GM19043 (cell line): Measurements from ENCODE around the gene PLA1A.
"Not testable (repeated sequence)": the region's sequence is repeated elsewhere in the genome, so short reads cannot be mapped to it uniquely, and the experiment has no call there.

Experiments
- ATAC-seq: cut with Tn5 transposase; IDR thresholded peaks from one replicate; pipeline ENCODE4 v1.9.1; 2021; ENCODE audit warnings: low read depth; ENCODE audit not compliant: unreplicated experiment

PLA1A gene

DNA sequence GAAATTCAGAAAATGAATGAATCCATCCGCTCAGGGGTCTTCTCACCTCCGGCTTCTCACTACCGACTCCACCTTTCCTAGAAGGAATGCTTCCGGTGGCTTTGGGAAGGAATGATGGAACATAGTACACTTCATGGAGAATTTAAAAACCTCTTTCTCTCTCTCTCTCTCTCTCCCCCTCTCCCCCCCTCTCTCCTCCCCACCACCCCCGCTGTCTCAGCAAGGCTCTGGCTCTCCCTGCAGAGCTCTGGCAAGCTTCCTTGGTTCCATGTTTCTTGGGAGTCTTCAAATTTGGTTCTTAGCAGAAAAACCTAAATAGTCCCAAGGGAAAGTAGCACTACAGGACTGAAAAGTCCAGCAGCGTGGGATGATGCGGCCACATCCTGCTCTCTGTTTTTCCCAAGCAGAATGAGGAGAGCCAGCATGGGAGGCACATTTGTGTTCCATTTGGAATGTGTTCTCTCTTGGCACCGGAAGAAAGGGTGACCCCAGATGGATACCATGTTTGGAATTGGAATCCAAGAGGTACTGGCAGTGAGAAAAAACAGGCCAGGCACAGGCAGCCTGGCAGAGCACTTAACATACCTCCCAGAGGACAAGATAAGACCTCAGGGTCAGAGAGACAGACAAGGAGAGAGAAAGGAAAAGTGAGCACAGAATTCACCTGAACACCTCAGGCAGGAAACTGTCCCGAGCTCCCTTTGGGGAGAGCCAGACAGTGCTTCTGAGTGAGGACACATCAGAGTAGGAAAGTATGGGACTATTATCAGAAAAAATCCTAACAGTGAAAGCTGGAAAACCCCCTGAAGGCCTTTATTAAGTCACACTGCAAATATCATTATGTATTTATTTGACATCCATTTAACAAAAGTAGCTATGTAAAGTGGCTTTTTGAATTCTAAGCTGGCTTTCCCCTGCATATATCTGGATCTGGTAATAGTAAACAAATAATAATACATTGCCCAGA, 63.1 kb downstream of the PLA1A start, which contains the start of gene POPDC2:
POPDC2 (minus strand) TSS at position 116 of the 967 bp plus-strand sequence. CDS start 166 bp downstream, outside the sequence.
- ATAC-seq: no peak

DNA sequence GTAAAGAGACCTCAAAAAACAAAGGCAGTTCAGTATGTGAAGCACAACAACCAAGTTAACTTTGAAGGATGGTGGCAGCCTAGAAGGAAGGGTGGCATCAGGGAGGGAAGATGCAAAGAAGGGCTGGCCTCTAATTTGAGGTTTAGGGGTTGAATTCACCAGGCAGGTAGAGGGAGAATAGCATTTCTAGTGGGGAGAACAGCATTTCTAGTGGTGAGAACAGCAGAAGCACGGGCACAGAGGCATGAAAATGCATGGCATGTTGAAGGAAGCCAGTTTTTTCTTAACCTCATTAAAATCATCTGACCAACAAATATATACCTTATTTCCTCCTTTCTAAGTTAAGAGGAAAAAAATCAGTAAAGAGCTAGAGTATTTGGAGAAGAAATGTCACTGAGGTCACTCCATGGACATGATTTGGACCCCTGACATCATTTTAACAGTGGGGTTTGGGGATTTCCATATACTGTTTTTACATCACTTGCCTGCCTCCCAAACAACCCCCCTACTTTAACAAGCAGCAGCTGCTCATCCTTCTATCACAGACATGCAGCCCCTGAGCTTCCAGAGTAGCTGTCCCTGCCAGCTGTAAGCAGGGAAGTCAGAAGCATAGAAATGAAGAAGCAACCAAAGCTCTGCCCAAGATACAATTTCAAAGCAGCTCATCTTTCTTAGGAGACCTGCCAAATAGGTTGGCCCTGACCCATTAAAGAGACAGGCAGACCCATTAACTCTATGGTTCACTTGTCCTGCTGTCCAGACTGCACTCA, 65.1 kb downstream of the PLA1A start:
- no peak for ATAC-seq

DNA sequence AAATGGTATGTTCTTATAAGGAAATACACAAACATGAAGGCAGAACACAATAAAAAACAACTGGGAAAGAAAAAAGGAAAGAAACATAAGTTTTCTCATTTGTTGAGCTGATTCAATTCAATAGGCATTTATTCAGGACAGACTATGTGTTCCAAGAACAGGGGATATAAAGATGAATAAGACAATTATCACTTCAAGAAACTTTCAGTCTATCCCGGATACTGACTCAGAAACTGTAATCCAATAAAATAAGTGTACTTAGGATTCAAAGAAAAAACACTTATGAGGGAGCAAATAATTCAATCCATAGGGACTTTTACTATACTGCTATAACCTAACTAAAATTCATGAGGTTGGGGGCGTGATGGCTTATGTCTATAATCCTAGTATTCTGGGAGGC, 66.2 kb downstream of the PLA1A start:
- ATAC-seq: no peak

DNA sequence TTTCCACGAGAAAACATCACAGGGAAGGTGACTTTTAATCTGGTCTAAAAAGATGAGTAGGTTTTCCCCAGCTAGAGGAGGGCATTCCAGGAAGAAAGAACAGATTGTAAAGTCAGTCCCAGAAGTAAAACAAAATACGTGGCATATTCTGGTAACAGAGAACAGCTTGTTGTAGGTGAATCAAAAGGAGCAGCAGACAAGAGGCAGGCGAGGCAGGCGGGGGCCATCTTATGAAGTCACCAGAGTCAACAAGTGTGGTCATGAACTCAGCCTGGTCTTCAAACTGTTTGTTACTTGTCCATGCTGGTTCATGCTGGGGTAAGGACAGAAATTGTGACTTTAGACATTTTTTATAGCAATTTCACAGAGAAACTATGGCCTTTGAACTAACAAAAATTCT, 66.7 kb downstream of the PLA1A start:
- ATAC-seq: no peak

DNA sequence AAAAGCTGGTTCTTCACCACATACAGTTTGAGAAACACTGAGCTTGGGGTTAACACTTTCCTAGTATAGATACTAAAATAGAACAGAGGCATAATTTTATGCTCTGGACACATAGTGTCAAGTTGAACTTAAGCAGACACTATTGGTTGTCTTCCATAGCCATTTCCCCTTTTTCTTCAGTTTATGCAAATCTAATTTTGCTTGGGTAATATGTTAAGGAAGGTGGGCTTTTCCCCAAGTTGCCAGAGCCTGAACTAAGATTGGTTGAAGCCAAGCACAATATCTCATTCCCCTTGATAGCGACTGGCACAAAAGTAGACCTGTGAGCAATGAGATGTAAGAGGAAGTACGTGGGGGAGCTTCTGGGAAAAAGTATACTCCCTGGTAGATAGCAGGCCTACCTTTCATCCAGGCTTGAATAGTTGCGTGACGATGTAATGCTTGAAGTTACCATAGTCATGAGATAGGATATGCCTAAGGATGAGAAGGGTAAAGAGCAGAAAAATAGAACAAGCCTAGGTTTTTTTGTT, 67.2 kb downstream of the PLA1A start:
- no peak for ATAC-seq

DNA sequence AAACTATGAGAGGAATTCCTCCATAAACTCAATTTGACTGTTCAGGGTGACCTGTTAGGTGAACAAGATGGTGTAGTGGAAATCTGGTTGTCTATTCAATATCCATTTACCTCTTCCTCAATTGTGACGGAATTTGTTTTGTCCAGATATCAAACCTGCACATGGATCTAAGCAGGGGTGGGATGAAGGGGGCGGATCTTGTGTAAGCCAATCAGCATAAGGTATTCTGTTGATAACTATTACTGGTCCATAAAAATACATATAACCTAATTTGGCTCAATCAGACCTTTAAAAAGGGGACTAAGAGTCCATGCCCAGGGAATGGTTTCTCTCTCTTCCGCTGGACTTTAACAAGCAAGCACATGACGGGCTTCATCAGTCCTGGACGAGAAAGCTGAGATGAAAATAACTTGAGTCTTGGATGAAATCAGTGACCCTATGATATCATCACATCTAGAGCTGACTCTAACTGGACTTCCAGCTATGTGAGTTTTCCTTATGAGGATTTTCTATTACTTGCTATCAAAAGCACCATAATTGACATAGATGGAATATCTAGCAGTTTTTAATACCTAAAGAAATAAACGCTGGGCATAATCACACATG, 68.4 kb downstream of the PLA1A start:
- no peak for ATAC-seq

DNA sequence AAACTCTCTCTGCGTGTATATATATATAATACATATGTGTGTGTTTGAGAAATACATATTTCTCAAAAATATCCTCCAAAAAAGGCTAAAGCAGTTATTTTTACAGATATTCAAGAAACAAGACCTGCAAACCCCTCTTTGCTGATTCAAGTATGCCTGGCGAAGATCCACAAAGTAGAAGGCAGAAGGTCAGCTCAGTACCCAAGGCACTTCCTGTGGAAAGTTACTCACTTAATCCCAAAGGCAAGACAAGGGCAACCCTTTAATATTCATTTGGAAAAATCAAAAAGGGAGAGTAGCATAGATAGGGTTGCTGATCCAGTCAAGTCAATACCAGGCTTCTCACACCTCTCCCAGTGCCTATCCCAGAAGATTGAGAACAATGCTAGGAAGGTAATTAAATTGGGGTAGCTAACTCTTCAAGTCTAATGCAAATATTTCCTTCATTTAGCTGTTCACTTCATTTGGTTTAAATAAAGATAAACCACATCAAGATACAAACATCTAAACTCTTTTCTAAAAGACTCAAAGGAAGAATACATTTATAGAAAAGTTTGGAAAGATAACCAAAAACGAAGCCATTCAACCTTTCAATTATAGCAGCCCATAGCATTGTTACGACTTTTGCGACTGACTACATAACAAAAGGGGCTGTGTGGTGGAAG, 72.4 kb downstream of the PLA1A start:
- ATAC-seq: no peak

DNA sequence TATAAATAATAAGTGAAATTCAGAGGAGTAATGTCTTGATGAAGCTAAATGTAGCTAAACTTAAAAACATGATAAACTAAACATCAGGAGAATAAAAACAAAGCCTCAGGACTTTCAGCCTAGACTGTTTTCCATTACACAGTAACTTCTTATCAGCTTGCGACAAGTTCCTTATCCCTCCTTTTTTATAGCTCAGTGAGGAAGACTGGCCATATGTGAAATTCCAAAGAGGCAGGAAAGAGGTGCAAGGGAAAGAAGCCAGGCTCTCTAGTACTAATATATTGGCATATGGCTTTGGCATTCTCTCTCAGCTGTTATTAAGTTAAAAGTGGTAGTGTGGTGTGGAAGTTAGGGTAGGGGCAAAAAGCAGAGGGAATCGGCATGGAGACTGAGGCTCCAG, 75.1 kb downstream of the PLA1A start:
- ATAC-seq: no peak

DNA sequence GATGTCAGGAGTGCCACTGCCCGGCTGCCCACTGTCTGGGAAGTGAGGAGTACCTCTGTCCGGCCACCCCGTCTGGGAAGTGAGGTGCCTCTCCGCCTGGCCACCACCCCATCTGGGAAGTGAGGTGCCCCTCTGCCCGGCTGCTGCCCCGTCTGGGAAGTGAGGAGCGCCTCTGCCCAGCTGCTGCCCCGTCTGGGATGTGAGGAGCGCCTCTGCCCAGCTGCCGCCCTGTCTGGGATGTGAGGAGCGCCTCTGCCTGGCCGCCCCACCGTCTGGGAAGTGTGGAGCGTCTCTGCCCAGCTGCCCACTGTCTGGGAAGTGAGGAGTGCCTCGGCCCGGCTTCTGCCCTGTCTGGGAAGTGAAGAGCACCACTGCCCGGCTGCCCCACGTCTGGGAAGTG, 76.2 kb downstream of the PLA1A start:
- no peak for ATAC-seq

DNA sequence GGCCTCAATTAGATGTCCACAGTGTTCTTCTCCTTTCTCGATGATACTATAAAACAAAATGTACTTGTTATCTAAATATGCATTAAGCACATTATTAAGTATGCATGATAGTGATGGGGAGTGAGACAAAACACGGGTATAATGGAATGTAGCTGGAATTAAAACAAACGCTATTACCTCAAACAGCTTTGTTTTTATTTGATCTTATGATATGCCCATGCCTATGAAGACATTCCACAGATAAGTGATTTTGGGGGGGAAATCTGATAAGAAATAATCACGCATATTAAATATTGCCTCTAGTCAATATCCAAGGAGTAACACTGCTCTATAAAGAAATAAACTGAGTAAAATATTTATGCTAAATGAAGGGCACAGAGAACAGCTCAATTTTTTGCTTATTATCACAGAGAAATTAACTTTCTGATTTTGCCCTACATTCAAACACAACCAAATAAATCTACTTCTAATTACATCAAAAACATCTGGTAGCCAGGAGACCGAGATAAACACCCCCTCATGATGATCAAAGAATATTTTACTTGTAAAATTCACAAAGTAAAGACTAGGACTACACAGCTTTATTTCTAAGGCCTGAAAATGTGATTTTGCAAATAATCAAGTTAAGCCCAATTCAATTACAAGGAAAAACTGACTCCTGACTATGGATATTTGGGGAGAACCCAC, 77.6 kb downstream of the PLA1A start:
- ATAC-seq: no peak

DNA sequence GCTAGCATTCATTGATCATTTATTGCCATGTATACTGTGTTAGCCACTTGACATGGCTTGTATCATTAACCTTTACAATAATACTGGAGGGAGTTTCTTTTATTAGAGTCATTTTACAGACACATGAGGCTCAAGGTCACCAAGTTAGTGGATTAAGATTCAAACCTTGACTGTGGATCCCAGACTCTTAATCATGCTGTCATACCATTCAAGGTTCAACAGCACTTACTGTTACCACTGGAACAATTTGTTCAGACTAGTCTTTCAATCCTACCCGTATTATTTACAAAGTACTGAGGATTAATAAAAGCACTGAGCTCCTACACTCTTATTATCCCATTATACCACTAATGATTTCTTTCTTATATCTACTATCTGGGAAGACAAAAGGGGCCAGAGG, 78.3 kb downstream of the PLA1A start:
- no peak for ATAC-seq

DNA sequence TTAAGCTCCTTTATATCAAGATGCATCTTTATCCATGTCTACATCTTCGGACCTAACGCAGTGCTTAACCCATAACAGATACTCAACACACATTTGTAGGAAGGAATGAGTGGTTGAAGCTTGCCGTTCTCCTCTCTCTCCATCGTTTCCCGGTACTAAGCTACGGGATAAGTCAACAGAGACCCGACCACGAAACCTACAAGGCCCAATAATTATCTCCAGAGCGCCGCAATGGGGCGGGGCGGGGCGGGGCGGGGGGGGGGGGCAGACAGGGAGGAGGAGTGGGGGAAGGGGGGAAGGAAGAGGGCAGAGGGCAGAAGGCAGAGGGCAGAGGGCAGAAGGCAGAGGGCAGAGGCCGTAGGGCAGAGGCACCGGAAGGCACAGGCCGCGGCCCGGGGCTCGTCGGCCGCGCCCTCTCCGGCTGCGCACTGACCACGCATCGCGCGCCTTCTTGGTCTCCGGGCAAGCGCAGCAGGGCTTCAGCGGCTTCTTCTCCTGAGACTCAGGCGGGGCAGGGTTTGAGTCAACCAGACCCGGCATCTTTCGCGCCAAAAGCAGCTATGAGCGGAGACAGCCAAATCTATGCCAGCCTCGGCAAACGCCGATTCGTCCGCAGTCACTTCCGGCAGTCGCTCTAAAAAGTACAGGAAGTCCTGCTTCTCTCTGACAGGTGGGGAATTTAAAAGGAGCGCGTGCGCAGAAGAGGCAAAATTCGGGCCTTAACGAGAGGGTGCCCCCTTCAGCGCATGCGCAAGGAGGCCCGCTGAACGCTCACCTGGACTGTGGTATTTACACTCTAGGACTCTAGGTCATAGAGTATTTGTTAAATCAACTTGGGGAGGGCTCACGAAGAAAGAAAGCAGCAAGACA, 79.3 kb downstream of the PLA1A start, which contains the start of gene COX17:
COX17 (minus strand) TSS at position 636 of the 870 bp plus-strand sequence; CDS start at position 540, 96 bp downstream.
- peak; percentile 78 for ATAC-seq

DNA sequence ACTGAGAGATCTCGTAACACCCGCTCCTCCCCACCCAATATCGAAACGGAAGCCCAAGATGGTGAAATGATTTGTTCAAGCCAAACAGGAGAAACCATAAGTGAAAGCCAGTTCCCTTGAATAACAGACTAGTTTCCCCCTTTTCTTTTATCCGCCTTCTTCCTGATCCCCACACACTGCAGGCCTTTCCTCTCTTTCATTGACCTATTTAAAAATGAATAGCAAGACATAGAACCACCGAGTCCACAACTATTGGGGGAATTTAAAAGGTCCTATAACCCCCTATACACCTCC, 79.9 kb downstream of the PLA1A start:
- ATAC-seq: peak; percentile 1

DNA sequence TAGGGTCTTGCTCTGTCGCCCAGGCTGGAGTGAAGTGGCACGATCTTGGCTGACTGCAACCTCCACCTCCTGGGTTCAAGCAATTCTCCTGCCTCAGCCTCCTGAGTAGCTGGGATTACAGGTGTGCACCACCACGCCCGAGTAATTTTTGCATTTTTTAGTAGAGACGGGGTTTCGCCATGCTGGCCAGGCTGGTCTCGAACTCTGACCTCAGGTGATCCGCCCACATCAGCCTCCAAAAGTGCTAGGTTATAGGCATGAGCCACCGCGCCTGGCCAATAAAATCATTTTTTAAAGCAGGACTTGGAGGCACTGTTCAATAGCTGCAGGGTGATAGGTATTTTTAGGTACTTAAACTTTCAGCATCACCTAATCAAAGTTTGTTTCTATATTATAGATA, 80.5 kb downstream of the PLA1A start:
- ATAC-seq: not testable (repeated sequence)
